Keratinocyte (primary cell): Measurements from ENCODE around the gene CDKN2AIPNL.

Experiments used
- EZH2 ChIP-seq: IDR thresholded peaks from one replicate; pipeline ENCODE4 v1.6.1; 2012; ENCODE audit warnings: inconsistent platforms, mild to moderate bottlenecking, low read length, moderate library complexity
- TF ChIP-seq, protein P1 (sequence below), 3 experiments: IDR thresholded peaks in 1 of 3; conservative IDR thresholded peaks in 1 of 3; optimal IDR thresholded peaks in 1 of 3; 2 replicates in 2 of 3; 3 replicates in 1 of 3; pipeline versions ENCODE3 to v1.5.1; 2011; ENCODE audit warnings: low read length in 3 of 3, mild to moderate bottlenecking in 3 of 3, moderate library complexity in 2 of 3, control low read depth in 1 of 3, inconsistent platforms in 1 of 3; ENCODE audit not compliant: insufficient read depth in 2 of 3; ENCODE audit errors: extremely low read depth in 1 of 3

DNA sequence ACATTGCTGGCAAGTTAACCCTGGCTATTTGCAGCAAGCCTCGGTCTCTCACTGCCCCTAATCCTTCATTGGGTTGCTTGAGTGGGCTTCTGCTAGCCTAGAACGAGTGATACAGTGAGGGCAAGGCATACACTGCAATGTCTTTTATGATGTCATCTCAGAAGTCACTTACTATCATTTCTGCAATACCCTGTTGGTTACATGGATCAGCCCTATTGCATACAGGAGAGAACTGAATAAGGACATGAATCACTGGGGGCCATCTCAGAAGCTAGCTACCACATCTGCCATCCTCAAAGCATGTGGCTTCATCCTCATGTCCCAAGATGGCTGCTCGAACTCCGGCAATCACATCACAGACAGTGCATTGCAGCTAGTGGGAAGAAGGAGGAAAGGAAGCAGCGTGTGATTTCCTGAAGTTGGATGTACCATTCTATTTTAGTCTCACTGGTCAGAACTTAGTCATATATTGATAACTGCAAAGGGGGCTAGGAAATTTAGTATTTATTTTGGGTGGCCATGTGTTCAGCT, 33.3 kb upstream of the CDKN2AIPNL start:
- TF ChIP-seq, protein P1, sequence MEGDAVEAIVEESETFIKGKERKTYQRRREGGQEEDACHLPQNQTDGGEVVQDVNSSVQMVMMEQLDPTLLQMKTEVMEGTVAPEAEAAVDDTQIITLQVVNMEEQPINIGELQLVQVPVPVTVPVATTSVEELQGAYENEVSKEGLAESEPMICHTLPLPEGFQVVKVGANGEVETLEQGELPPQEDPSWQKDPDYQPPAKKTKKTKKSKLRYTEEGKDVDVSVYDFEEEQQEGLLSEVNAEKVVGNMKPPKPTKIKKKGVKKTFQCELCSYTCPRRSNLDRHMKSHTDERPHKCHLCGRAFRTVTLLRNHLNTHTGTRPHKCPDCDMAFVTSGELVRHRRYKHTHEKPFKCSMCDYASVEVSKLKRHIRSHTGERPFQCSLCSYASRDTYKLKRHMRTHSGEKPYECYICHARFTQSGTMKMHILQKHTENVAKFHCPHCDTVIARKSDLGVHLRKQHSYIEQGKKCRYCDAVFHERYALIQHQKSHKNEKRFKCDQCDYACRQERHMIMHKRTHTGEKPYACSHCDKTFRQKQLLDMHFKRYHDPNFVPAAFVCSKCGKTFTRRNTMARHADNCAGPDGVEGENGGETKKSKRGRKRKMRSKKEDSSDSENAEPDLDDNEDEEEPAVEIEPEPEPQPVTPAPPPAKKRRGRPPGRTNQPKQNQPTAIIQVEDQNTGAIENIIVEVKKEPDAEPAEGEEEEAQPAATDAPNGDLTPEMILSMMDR (optimal IDR thresholded peaks at IDR 0.05 in 1 of 3, IDR thresholded peaks at IDR 0.05 in 1 of 3, conservative IDR thresholded peaks at IDR 0.05 in 1 of 3; ENCODE audit: extremely low read depth in 1 of 3, insufficient read depth in 2 of 3, low read length in 3 of 3): no peak
- TF ChIP-seq EZH2: no peak
